Anterior cingulate cortex (tissue), 58 donors: ENCODE data around the gene SIM2.
A peak's percentile ranks its signal among the peaks of the same experiment; 100 is the strongest.

Experiments
- DNase-seq, 58 donors: peaks; one replicate each; lab custom pipeline; 2025; lab: John Stamatoyannopoulos, UW

SIM2 gene

DNA sequence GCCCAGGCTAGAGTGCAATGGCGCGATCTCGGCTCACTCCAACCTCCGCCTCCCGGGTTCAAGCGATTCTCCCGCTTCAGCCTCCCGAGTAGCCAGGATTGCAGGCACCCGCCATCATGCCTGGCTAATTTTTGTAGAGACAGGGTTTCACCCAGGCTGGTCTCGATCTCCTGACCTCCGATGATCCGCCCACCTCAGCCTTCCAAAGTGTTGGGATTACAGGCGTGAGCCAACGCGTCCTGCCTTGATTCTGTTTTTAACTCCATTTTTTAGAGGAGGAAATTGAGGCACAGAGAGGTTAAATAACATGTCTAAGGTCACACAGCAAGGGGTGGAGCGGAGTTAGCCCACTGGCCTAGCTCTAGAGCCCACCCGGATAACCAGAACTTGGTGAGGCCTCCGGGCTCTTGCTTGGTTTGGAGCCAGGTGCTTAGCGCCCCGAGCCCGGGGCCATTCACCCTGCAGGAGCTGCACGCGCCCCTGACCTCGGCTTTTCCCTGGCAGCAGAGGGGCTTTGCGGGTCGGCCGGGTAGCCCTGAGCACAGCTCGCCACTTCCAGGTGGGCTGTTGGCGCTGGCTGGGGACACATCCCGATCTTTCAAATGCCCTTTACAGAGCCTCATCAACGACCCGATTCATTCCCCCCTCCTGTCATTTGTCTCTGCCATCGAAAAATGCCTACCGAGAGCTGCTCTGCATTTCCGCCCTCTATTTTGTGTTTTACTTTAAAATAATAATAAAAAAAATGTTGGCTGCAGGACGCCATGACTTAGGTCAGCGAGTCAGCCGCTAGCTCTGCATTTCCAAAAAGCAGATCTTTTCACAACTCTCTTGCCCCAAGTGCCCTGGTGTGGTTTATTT lies 11.2 kb downstream of the SIM2 start:
- no peak for DNase-seq

DNA sequence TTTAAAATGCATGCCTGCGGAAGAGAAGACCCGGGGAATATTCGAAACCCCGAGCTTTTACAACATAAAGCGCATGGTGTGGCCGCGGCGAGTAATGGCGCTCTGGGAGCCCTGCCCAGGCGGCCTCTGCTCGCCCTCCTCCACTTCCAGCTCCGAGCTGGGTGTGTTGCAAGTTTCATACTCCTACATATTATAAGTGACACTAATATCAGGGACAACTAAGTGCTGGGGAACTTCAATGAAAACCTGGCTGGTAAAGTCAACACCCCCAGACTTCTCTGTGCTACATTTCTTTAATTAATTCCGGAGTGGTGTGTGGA lies 11.8 kb downstream of the SIM2 start:
- no peak for DNase-seq

DNA sequence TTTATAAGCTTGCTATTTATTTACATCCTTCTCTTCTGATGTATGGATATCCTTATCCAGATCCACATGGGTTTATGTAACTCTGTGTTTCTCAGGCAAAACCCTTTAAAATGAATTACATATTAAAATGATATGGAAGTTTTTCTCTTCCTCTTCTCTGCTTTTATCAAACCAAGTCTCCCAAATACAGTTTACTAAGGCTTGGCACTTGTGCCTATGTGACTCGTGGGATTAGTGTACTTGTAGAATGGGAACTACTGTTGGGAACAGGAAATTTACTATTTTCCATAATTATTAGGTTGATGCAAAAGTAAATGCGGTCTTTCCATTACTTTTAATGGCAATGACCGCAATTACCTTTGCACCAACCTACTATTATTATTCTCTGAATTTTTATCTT lies 14.8 kb downstream of the SIM2 start:
- no peak for DNase-seq

DNA sequence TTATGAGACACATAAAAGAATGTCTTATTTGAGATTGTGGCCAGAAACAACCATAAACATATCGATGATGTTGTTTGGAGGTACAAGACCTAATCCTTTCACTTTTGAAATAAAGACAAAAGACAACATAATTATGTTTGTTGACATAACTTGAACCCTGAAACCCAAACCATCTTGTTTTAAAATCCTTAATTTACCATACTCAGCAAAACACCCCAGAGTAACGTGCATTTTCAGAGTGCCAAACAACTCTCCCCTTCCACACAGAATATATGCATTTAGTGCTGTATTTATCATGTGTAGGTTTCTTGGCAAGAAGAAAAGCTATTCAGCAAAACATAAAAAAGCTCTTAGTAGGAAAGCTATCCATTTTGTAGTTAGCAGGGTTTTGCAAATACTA lies 17.5 kb downstream of the SIM2 start:
- DNase-seq, result no peak

DNA sequence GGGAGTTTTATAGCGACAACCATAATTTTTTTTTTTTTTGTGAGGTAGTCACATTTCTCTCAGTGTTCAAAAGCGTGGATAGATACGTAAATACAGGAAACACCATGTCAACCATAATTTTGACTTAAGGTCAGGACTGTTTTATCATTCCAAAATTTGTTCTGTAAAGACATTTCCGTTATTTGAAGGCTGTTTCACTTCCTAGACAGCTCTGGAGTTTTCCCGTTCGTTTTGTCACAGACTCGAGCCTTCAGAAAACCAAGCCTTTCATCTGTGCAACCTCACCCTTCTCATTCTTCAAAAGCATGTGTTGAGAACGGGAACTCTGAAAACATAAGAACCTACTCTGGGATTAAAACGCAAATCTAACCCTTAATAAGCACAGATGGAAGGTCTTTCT lies 17.9 kb downstream of the SIM2 start:
- DNase-seq, result no peak

DNA sequence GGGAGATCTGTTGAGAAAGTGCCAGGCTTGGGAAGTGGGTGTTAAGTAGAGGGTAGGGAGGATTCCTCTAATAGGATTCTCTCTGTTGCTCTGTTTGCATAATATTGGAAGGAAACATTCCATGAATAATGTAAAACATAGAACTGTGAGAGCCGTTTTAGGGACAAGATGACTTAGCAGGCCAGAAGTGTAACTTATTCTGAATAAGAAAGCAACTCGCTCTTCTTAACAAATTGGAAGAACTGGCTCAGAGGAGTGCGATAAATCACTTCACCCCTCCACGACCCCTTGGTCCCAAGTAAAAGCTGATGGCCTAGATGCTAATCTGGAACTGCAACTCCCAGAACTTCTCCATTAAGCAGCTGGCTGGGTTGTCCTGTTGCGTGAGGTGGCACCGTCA lies 19.1 kb downstream of the SIM2 start:
- DNase-seq, result no peak

DNA sequence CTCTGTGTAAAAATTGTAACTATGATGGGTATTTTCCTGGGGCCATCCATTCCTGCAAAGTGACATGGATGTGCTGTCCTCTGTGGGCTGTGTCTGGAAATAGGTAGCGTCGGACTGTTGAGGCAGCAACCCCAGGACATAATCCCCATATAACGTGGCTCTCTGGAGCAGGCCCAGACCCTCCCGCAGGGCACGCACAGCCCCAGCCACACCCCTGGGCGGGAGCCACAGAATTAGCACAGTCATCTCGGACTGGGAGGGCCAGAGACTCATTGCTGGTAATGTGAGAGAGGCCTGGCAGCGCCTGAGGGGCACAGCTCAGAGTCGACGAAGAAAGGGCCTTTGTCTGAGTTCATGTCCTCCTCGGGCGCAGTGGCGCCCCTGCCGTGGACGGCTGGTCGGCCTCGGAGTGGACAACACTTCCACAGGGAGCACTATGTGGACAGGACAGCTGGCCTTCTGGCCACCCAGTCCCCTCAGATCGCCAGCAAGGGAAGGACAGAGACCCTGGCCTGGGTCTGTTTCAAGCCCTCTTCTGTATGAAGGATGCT lies 20.1 kb downstream of the SIM2 start:
- DNase-seq, result peak in 45 of 58 donors; percentile 8 to 83 (median 55)

DNA sequence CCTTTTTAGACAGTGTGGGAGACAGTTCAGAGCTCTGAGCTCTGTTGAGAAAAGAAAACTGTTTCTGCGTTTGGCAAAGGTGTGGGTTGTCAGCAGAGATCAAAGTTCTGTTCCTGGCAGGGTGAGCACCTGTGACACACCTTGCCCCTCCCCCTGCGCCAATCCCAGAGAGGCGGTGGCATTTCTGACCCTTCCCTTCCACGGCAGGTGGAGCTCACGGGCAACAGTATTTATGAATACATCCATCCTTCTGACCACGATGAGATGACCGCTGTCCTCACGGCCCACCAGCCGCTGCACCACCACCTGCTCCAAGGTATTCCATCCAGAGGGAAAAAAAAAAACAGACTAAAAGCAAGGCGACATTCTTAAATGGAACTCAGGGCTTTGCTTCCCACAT lies 20.7 kb downstream of the SIM2 start:
- no peak for DNase-seq

DNA sequence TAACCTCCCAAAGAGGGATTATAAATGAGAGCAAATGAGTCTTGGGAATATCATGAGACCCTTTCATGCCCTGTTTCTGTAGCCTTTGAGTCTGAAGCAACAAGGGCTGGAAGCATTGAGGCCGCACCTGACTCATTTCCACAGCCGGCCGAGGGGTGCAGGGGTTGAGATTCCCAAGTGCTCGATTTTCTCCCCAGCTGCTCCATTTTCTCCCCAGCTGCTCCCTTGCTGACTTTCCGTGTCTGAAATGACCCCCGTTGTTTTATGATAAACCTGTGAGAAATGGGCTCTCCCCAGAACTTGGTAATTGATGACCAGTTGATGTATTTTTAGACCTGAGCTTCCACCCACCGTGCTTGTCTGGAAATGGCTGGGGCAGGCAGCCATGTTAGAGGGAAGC lies 22.9 kb downstream of the SIM2 start:
- DNase-seq, result no peak

DNA sequence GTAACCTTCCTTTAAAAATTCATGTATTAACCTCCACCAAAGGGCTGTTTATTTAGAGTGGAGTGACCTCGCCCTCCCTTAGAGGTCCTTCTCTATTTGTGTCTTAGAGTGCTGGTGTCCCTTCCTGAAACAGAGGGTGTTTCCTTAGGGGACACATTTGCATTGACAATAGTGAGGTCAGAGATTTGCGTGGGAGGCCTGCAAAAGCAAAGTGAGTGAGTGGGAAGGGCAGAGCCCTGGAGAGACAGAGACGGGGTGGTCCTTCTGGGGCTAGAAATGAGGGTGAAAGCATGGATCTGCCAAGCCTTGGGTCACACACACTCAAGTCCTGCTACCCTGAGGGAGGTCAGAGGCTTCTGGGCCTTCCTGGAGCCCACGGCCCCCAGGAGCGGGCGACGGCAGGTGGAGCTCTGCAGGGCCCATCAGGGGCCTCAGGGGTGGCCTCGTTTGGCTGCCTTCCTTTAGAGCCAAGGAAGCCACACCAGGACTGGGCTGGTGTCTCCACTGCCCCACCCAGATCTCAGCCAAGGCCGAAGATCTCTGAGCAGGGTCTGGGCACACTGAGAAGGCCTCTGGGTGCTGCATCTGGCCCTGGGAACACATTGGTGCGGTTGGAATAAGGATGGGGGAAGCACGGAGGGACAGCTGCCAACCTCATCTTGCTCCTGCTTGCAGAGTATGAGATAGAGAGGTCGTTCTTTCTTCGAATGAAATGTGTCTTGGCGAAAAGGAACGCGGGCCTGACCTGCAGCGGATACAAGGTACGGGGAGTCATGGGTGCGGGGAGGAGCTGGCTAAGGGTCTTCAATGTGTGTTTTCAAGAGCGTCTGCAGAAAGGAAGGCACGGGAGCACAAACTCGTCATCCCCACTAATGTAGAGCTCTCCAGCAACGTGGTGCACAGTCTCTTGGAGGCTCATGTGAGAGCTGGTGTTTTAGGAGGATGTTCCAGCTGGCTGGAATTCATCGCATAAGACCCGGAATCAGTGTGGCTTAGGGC lies 23.8 kb downstream of the SIM2 start:
- DNase-seq, result no peak

DNA sequence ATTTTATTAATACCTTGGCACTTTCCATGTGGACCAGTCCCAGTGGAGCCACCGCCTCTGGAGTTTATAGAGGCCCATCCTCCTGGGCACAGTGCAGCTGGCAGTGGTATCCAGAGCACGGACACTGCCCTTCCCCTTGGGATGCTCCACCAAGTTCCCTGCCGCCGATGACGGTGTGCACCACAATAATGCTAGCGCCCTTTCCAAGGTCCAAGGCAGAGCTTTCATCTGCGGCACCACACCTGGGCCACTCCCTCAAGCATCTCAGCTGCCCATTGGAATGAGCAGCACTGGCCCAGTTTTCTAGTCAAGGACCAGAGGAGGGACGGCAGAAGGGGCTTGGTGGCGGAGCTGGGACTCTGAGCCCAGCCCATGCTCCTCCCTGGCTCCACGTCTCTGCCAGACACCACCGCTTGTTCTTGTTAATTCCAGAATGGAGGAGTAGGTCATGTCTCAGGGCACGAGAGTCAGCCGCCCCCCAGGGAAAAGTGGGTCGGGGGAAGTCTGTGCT lies 24.5 kb downstream of the SIM2 start:
- no peak for DNase-seq

DNA sequence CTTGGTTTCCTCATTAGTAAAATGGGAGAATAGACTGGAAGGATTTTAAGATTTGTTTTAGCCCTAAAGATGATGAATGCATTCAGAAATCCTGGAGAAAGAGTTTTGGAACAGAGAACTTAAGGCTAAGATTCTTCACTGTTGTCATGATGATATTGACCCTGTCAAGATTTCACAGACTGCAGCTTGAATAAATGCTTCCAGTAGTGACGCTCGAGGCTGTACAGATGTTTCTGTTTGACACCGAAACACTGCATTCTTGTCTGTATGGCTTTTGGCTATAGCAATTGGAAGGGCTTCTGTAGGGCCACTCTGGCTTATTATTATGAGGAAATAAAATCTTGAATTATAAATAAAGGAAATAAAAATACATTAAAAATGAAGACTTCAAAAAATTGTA lies 25.7 kb downstream of the SIM2 start:
- DNase-seq, result no peak

DNA sequence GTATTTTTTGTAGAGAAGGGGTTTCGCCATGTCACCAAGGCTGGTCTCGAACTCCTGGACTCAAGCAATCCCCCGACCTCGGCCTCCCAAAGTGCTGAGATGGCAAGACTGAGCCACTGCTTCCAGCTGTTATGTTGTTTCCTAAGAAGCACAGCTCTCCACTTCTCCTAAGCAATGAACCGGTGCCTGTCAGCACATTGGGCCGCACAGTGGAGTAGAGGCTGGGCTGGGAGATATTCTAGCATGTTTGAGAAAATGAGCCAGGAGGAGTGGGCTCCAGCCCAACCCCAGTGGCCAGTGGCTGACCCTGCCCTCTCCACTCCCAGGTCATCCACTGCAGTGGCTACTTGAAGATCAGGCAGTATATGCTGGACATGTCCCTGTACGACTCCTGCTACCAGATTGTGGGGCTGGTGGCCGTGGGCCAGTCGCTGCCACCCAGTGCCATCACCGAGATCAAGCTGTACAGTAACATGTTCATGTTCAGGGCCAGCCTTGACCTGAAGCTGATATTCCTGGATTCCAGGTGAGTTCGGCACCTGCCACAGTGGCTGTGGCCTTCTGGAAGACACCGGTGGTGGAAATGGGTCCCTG lies 27.0 kb downstream of the SIM2 start:
- no peak for DNase-seq

DNA sequence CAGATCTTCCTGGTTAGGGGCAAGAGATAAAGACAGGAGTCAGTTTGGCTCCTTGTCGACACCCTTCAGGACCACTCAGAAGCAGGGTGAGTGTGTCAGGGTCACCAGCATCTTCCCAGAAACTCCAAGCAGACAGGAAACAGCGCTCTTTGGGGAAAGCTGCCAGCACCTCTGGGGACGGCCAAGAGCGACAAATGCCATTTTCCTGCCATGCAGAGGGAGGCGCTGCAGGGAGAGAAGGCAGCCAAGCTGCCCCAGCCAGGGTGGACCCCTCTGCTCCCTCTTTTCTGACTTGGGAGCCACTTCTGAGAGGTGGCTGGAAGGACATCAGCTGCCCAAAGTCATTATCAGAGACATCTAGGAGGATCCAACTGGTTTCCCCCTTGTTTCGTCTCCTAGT lies 29.0 kb downstream of the SIM2 start:
- DNase-seq, result no peak

DNA sequence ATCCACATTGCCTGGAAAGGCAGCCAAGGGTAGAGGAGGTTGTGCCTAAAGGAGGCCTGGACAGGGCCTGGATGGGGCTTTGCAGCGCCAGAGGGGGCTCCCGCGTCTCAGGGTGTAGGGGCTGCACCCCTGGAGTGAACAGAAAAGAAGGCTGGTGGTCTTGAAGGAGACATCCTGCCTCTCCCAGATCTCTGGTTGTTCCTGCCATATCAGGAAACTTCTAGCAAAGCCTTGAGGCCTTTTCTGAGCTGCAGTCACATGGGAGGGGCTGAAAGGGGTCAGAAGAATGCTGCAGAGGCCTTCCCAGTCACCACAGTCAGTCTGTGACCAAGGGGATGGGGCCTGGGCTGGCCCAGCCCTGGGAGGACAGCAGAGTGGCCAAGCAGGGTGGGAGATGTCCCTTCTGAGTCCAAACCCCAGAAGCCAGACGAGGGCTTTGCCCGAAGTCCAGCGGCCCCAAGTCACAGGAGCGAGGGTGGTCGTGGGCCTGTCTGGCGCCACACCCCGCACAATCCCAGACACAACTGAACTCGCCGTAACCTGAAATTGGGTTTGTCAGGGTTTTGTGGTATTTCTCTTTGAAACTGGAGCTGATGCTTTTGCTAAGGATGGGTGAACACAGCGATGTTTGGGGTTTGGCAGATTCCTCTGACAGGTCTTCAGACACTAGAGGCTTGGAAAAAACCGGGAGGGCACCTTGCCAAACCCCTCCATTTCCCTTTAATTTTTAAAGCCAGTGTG lies 29.6 kb downstream of the SIM2 start:
- DNase-seq, result no peak

DNA sequence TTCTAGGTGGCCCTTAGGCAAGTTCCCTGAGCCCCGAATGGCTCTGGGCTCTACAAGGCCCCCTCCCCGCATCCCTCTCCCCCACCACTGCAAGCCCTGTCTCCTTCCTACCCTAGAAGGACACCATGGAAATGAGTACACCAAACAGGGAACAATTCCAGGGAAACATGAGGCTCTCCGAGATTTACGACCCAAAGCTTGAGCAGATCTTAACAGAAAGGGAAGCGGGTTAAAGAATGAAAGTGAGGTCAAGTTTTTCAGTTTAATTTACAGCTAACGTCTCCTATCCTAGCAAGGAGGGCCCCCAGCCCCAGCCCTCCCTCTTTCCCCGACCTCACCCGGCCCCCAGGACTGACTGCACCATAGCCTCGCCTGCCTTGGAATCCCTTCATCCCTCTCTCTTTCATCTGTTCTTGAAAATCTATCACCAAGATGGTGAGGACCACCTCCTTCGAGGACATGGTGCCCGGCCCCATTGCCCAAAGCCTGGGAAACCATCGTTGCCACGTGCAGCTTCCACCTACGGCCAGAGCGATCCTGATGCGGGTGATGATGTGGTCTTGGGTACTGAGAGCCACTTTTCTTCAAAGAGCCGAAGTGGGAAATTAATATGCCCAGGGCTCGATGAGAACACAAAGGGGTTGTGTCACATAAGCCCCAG lies 30.5 kb downstream of the SIM2 start:
- DNase-seq, result no peak

DNA sequence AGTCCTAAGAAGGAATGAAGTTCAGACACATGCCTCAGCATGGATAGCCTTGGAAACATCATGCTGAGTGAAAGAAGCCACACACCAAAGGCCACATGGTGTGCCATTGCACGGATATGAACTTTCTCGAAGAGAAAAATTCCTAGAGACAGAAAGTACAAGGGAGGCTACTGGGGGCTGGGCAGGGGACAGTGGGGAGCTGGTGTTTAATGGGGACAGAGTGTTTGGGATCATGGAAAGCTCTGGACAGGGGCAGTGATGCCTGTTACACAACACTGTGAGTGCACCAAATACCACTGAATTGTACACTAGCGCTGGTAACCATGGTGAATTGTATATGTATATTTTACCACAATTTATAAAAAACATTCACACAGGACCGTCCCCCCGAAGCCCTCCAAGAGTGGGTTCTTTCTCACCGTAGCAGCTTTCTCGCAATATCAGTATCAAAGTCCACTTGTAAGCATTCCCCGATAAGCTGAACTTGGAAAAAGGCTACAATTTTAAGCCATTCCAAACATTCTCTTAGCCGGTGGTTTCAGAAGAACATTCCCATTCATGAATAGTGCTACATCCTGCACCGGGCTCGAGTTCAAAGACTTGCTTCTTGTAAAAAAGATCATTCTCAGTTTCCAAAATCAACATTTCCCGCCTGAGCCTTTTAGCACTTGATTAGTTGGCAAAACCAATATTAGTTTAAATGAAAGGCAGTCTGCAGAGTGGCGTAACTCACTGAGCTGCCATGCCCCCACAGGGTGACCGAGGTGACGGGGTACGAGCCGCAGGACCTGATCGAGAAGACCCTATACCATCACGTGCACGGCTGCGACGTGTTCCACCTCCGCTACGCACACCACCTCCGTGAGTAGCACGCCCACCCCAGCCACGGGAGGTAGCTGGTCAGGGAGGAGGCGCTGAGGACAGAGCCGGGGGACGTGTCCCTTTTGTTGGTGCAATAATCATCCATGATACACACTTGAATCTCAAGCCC lies 31.7 kb downstream of the SIM2 start:
- no peak for DNase-seq

DNA sequence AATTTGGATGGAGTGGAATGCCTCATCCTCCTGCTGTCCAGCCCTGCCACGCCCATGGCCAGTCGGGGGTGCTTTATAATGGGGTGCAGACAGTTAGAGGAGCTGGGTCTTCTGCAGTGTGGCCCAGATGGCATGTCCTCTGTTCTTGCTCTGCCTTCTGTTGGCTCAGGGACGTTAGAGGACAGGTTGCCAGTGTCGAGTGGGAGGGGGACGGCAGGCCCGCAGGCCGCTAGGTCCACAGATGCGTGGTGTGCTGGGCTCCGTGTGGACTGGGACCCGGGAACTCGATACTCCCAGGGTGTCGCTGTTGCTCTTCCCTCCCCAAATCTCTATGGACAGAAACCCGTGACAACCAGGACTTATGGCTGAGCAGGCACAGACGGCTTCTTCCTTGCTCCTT lies 33.3 kb downstream of the SIM2 start:
- DNase-seq, result no peak
